HepG2 (cell line): ENCODE measurements around the gene NRN1L. TPM values are rescaled to one million over a fixed set of nuclear protein-coding genes. Genes with fewer than 3 reads are reported as not detected.

ENCODE experiments used
- AHR ChIP-seq: IDR thresholded peaks from 2 replicates; pipeline ENCODE4 v1.6.1; 2018; ENCODE audit warnings: missing genetic modification reagents, missing compliant biosample characterization
- ATF1 ChIP-seq: IDR thresholded peaks from 2 replicates; pipeline ENCODE4 v1.6.1; 2016; ENCODE audit warnings: mild to moderate bottlenecking, control low read depth
- BRCA1 ChIP-seq: sonication (generic); formaldehyde crosslinking; IDR thresholded peaks from 2 replicates; pipeline ENCODE4 v1.4.0; 2020; ENCODE audit warnings: missing genetic modification reagents
- CAMTA2 ChIP-seq: sonication (generic); formaldehyde crosslinking; IDR thresholded peaks from 2 replicates; pipeline ENCODE4 v1.4.0; 2020; ENCODE audit warnings: mild to moderate bottlenecking, missing genetic modification reagents, borderline replicate concordance
- CBFB ChIP-seq: sonication (generic); formaldehyde crosslinking; IDR thresholded peaks from 2 replicates; pipeline ENCODE4 v1.4.0; 2020; ENCODE audit warnings: missing genetic modification reagents
- CC2D1A ChIP-seq: sonication (generic); formaldehyde crosslinking; IDR thresholded peaks from 2 replicates; pipeline ENCODE4 v1.8.1; 2023; ENCODE audit warnings: mild to moderate bottlenecking, missing genetic modification reagents
- MIXL1 ChIP-seq: IDR thresholded peaks from 2 replicates; pipeline ENCODE4 v1.6.1; 2016
- PAWR ChIP-seq: sonication (generic); formaldehyde crosslinking; IDR thresholded peaks from 2 replicates; pipeline ENCODE4 v1.4.0; 2020; ENCODE audit warnings: missing genetic modification reagents, mild to moderate bottlenecking, borderline replicate concordance
- THYN1 ChIP-seq: sonication (generic); formaldehyde crosslinking; IDR thresholded peaks from 2 replicates; pipeline ENCODE4 v1.8.1; 2023; ENCODE audit warnings: low read depth, mild to moderate bottlenecking, moderate library complexity, missing genetic modification reagents, borderline replicate concordance
- ZBTB20 ChIP-seq: sonication (generic); formaldehyde crosslinking; IDR thresholded peaks from 2 replicates; pipeline ENCODE4 v1.8.1; 2023; ENCODE audit warnings: missing genetic modification reagents, low read depth, mild to moderate bottlenecking, borderline replicate concordance
- ZNF331 ChIP-seq: sonication (generic); formaldehyde crosslinking; IDR thresholded peaks from 2 replicates; pipeline ENCODE4 v1.4.0; 2020; ENCODE audit warnings: missing genetic modification reagents
- ZNF441 ChIP-seq: sonication (generic); formaldehyde crosslinking; IDR thresholded peaks from 2 replicates; pipeline ENCODE4 v1.7.0; 2021; ENCODE audit warnings: missing genetic modification reagents, borderline replicate concordance
- ZNF644 ChIP-seq: IDR thresholded peaks from 2 replicates; pipeline ENCODE4 v1.6.1; 2016; ENCODE audit warnings: low read depth
- ZNF646 ChIP-seq: sonication (generic); formaldehyde crosslinking; IDR thresholded peaks from 2 replicates; pipeline ENCODE4 v1.9.0; 2021; ENCODE audit warnings: mild to moderate bottlenecking, missing genetic modification reagents
- ZNF660 ChIP-seq: sonication (generic); formaldehyde crosslinking; IDR thresholded peaks from 2 replicates; pipeline ENCODE4 v1.5.1; 2020; ENCODE audit warnings: mild to moderate bottlenecking, low read depth, missing genetic modification reagents, borderline replicate concordance
- ZNF766 ChIP-seq: sonication (generic); formaldehyde crosslinking; IDR thresholded peaks from 2 replicates; pipeline ENCODE4 v1.5.0; 2020; ENCODE audit warnings: missing genetic modification reagents, borderline replicate concordance
- ZNF777 ChIP-seq: sonication (generic); formaldehyde crosslinking; IDR thresholded peaks from 2 replicates; pipeline ENCODE4 v1.4.0; 2020; ENCODE audit warnings: missing genetic modification reagents
- polyA plus RNA-seq, 8 experiments: library from polyadenylated mRNA; depleted of rRNA in 3 of 8; stranded (reverse) in 7 of 8; unstranded in 1 of 8; fragments of >200 nt; fragmentation: Illumina TruSeq in 4 of 8; extraction: Trizol in 4 of 8; gene quantifications; 2 replicates each; pipeline versions ENCODE4 v1.2.1 to v1.2.3, GENCODE V29; 2011 to 2016; ENCODE audit warnings: low read depth in 4 of 8, missing spikeins in 1 of 8, mixed read lengths in 1 of 8; ENCODE audit not compliant: insufficient read depth in 1 of 8
- total RNA-seq, 5 experiments: library from RNA; depleted of rRNA; stranded (reverse); fragments of >200 nt; fragmentation: Illumina TruSeq; extraction: Trizol; gene quantifications; 2 replicates each; pipeline ENCODE4 v1.2.3, GENCODE V29; 2016; ENCODE audit warnings: low read depth in 1 of 5
- TF ChIP-seq, protein P1 (sequence below): sonication (generic); formaldehyde crosslinking; IDR thresholded peaks from 2 replicates; pipeline ENCODE4 v1.8.1; 2023; ENCODE audit warnings: mild to moderate bottlenecking, missing genetic modification reagents
- TF ChIP-seq, protein P2 (sequence below): sonication (generic); formaldehyde crosslinking; IDR thresholded peaks from 2 replicates; pipeline ENCODE4 v1.8.0; 2022; ENCODE audit warnings: mild to moderate bottlenecking, missing genetic modification reagents, moderate library complexity
- TF ChIP-seq, protein P3 (sequence below): IDR thresholded peaks from 2 replicates; pipeline ENCODE4 v1.6.1; 2016; ENCODE audit warnings: missing genetic modification reagents, missing compliant biosample characterization

Gene NRN1L
- total and polyA plus RNA-seq, 2 of the 13 experiments (the other 11 are each of a cell fraction or from before 2014, with no cell fraction given), result 0.53 to 1.2 TPM

DNA sequence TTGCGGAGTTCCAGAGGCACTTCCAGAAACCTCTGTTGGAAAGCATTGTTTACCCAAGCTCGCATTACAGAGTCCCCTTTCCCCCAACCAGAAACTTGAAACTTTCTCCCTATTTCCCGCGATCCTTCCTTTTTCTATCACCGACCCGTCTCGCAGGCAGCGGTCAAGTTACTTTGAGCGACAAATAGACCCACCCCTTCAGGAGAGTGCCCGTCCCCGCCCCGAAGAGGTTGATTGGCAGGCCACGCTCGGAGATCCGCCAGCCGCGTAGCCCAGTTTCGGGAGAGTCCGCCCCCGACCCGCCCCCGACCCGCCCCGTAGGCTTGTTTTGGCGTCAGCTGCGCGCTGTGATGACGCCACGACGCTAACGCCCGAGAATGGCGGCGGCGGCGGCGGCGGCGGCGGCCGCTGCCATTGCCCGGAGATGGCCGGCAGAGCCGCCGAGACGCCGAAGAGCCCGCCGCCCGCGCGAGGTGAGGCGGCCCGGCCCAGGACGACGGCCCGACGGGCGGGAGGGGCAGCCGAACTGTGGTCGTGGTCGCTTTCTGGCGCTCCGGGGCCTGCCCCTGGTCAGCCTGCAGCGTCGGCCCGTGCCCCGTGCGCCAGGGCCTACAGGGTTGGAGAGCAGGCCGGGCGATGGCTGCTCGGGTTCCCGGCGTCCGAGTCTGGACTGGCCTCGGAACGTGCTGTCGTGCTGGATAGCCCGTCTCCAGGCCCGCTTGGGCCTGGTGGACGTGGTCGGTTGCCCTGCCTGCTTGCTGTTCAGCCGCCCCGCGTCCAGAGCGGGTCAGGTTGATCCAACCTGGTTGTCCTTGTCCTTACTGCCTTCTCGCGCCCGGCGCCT lies 8.4 kb downstream of the NRN1L start, which contains the start of gene PSKH1 (continued):
- TF ChIP-seq, protein P1, sequence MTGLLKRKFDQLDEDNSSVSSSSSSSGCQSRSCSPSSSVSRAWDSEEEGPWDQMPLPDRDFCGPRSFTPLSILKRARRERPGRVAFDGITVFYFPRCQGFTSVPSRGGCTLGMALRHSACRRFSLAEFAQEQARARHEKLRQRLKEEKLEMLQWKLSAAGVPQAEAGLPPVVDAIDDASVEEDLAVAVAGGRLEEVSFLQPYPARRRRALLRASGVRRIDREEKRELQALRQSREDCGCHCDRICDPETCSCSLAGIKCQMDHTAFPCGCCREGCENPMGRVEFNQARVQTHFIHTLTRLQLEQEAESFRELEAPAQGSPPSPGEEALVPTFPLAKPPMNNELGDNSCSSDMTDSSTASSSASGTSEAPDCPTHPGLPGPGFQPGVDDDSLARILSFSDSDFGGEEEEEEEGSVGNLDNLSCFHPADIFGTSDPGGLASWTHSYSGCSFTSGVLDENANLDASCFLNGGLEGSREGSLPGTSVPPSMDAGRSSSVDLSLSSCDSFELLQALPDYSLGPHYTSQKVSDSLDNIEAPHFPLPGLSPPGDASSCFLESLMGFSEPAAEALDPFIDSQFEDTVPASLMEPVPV (CRISPR knock-in tag), result peak; percentile 81; the same call in 1 of the 2 replicates
- TF ChIP-seq ZNF441 (CRISPR knock-in tag) (peak; percentile 11; the same call in 1 of the 2 replicates), ZNF644 (CRISPR knock-in tag) (no peak), CAMTA2 (peak; percentile 96), ZNF777 (CRISPR knock-in tag) (no peak), BRCA1 (CRISPR knock-in tag) (0 out of 2 replicates have a peak, but pooled peaks have one; percentile 89), ZNF646 (CRISPR knock-in tag) (no peak), ZNF660 (CRISPR knock-in tag) (no peak), CBFB (CRISPR knock-in tag) (0 out of 2 replicates have a peak, but pooled peaks have one; percentile 13), THYN1 (CRISPR knock-in tag) (no peak), CC2D1A (no peak), MIXL1 (CRISPR knock-in tag) (0 out of 2 replicates have a peak, but pooled peaks have one; percentile 5), AHR (CRISPR knock-in tag) (peak; percentile 86; the same call in 1 of the 2 replicates), ZNF766 (CRISPR knock-in tag) (peak; percentile 90; the same call in 1 of the 2 replicates), ZBTB20 (CRISPR knock-in tag) (no peak), ATF1 (CRISPR knock-in tag) (peak; percentile 92), PAWR (CRISPR knock-in tag) (no peak), ZNF331 (CRISPR knock-in tag) (no peak; the same call in 1 of the 2 replicates)
- TF ChIP-seq, protein P2, sequence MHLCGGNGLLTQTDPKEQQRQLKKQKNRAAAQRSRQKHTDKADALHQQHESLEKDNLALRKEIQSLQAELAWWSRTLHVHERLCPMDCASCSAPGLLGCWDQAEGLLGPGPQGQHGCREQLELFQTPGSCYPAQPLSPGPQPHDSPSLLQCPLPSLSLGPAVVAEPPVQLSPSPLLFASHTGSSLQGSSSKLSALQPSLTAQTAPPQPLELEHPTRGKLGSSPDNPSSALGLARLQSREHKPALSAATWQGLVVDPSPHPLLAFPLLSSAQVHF (CRISPR knock-in tag), result no peak; the same call in 1 of the 2 replicates
- TF ChIP-seq, protein P3, sequence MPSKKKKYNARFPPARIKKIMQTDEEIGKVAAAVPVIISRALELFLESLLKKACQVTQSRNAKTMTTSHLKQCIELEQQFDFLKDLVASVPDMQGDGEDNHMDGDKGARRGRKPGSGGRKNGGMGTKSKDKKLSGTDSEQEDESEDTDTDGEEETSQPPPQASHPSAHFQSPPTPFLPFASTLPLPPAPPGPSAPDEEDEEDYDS (CRISPR knock-in tag), result peak; percentile 89
